HTERT RPE-1 (cell line): ENCODE data around the gene COL1A1.

ENCODE experiments used
- in situ Hi-C: fragments of 300-500 bp; cut with MboI; formaldehyde crosslinking; loops from 4 replicates; pipeline ENCODE4 v1.14.3; 2020; ENCODE audit warnings: low sequenced_read_pairs

Gene COL1A1

DNA sequence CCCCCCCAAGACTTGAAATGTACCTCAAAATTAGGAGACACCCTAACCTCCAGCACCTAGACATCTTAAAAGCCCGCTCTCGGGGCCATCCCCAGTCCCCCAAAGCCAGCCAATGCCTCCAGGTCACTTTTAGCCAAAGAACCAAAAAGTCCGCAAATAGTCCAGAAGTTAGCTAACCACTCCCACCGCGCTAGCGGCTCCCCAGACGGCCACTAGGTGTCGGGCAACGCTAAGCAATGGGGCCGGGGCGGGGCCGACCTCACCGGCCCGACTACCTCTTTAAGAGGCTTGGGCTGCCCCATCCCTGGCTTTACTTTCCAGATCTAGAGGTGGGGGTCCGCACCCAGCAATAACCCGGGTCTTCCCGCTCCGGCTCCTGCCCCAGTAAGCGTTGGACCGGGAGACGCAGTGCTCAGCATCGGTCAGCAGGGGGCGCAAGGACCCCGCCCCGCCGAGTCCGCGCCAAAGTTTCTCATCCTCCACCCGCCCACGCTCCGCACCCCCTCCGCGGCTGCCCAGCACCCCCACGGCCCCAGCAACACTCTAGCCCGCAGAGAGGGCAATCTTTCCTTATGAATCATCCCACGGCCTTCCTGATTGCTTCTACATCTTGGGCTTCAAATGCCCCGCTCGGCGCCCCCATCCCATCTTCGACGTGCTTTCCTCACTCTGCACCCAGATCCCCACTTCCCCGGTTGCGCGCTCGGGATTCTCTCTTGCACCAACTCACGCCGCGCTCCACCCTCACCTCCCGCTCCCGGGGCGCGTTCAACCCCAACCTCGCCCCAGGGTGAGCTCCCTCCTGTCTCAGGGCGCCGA, 765 bp downstream of the COL1A1 start:
- in situ Hi-C loops = no loop called here

DNA sequence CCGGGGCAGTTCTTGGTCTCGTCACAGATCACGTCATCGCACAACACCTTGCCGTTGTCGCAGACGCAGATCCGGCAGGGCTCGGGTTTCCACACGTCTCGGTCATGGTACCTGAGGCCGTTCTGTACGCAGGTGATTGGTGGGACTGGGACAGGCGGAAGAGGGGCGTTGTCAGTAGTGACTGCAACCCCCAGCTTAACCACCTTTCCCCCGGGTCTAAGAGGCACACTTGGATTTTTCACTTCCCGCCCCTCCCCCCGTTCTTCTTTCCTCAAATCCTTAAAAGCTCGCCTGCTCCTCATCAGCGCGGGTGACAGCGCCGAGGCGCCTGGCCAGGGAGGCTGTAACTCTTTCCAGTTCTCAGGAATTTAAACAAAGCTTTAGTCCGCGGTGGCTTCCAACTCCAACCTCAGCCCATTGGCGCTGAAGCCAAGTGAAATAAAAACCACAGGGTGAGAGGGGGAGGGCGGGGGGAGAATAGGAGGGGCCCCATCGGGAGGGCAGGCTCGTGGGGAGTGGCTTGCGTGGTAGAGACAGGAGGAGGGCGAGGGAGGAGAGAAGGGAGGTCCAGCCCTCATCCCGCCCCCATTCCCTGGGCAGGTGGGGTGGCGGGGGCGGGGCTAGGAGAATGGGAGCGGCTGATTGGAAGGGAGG, 1.5 kb downstream of the COL1A1 start:
- in situ Hi-C loops = no loop called here

DNA sequence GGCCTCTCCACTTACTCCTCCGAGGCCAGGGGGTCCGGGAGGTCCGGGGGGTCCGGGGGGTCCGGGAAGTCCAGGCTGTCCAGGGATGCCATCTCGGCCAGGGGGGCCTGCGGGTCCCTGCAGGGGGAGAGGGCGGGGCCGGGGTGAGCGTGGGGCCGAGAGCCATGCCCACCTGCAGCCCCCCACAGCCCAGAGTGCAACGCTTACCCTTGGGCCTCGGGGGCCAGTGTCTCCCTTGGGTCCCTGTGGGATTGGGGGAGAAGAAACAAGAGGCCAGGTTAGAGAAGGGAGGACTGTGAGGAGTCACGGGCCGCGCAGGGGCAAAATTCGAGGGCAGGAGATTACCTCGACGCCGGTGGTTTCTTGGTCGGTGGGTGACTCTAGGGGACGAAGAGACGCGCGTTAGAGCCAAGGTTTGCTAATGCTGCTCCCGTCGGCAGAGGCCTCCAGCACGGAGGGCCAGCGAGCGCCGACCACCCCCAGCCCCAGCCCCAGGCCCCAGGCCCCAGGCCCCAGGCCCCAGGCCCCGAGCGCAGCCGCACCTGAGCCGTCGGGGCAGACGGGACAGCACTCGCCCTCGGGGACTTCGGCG, 2.1 kb downstream of the COL1A1 start:
- in situ Hi-C loops = no loop called here

DNA sequence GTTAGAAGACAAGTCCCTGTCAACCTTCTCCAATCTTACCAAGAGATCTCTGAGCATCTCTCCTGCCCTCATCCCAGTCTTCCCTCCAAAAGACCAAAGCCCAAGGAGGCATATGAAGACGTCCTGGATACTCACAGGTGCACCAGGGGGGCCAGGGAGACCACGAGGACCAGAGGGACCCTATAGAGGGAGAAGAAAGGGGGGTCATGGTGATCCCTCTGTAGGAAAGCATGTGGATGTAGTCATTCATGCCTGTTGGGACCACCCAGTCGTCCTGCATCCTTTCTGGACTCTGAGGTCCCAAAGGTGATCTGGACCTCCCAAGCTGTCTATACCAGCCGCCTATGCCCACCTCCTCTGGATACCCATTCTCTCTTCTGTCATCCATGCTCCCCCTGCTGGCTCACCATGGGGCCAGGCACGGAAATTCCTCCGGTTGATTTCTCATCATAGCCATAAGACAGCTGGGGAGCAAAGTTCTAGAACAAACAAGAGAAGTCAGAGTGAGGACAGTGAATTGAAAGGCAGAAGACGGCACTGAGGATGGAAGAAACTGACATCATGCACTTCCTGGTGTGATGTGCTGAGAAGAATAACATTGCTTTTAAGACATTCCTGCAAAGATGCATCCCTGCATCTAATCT, 3.3 kb downstream of the COL1A1 start:
- in situ Hi-C loops = no loop called here

DNA sequence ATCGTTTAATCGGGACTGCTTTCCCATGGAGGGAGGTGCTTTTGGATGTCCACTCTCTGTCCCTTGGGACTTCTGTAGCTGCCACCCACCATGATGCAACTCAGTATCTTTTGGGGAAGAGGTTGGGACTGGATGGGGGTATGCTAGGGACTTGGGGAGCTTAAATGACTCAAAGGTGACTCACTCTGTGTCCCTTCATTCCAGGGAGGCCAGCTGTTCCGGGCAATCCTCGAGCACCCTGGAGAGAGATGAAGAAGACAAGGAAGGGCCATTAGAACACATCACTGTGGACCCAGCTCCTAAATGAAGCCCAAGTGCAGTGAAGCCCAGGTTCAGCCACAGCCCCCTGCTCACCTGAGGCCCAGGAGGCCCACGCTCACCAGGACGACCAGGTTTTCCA, 4.6 kb downstream of the COL1A1 start:
- in situ Hi-C loops = no loop called here

DNA sequence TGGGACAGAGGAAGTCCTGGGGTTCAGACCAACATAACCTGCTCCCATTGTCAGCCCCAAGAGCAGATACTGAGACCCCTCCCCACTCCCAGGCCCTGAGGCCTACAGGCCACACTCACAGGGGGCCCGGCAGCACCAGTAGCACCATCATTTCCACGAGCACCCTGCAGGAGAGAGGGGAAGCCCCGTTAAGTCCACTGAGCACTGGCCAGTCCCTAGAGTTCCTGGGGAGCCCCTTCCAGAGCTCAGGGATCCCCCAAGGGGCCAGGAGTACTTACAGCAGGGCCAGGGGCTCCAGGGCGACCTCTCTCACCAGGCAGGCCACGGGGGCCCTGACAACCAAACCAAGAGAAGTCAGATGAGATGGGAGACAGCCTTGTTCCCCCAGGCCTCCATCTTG, 5.4 kb downstream of the COL1A1 start:
- in situ Hi-C loops = no loop called here

DNA sequence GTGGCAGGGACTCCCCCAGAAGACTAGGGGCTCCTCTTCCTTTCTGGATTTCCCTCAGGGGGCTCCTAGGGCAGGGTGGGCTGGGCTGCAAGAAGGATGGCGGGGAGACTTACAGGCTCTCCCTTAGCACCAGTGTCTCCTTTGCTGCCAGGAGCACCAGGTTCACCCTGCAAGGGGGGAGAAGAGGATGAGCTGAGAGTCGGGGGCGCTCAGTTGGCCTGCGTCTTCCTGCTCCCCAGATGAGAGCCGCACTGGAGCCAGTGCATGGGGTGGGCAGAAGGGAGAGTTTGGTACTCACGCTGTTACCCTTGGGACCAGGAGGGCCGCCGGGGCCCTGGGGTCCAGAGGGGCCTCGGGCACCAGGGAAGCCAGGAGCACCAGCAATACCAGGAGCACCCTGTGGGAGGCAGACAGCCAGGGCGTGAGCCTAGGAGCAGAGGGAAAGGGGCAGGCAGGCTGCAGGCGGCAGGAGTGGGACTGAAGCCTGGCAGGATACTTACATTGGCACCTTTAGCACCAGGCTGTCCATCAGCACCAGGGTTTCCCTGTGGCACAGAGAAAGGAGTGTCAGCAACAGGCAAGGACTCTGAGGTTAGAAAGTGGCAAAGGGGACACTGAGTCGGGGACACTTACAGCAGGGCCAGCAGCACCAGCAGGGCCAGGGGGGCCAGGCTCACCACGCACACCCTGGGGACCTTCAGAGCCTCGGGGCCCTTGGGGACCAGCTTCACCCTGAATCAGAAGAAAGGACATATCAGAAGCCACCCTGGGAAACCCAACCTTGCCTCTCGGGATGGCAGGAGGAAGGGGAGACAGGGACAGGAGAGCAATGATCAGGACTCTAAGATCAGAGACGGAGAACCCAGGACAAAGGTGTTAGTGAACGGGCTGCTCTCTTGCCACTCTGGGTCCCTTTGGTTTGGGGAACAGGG, 6.2 kb downstream of the COL1A1 start:
- in situ Hi-C loops = no loop called here

DNA sequence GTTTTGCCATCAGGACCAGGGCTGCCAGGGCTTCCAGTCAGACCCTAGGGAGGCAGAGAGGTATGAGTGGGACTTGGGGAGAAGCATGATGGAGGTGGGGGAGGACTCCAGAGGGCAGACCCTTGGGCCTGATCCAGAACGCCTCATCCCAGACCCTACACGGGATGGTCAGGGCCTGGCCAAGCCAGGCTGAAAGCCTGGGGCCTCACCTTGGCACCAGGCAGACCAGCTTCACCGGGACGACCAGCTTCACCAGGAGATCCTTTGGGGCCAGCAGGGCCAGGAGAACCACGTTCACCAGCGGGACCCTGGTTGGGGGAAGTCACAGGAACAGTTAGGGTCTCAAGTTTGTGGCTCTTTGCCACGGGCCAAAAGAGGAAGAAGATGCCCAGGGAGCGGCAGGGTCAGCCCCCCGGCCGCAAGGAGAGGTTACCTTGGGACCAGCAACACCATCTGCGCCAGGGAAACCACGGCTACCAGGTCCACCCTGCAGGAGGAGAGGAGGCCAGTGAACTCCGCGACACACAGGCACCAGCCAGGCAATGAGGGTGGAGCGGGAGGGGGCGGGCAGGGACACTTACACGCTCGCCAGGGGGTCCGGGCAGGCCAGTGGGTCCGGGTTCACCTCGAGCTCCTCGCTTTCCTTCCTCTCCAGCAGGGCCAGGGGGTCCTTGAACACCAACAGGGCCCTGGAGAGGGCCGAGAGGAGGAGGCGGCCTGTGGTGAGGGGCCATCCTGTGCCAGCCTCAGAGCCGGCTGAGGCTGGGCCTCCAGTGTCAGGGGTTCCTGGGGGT, 7.1 kb downstream of the COL1A1 start:
- in situ Hi-C loops = no loop called here

DNA sequence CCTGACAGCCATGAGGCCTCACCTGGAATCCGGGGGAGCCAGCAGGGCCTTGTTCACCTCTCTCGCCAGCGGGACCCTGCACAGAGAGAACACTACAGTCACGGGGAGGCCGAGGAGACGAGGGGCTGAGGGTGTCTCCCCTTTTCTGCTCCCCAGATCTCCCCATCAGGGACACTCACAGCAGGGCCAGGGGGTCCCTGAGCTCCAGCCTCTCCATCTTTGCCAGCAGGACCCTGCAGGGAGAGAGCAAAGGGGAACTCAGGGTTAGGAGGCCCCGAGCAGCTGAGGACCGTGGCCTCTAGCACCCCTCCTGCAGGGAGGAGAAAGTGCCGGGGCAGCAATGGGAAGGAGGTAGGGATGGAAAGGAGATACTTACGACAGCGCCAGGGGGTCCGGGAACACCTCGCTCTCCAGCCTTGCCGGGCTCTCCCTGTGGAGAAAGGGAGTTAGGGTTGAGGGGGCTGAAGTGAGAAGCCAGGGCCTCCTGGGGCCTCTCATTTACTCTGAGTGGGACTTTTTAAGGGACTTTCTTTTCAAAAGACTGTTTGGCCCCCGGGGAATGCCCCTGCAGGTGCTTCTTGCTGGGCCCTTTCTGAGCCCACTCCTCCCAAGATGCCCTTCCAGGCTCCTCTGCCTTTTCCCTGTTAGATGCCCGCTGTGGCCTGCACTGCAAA, 8.7 kb downstream of the COL1A1 start:
- in situ Hi-C loops = no loop called here

DNA sequence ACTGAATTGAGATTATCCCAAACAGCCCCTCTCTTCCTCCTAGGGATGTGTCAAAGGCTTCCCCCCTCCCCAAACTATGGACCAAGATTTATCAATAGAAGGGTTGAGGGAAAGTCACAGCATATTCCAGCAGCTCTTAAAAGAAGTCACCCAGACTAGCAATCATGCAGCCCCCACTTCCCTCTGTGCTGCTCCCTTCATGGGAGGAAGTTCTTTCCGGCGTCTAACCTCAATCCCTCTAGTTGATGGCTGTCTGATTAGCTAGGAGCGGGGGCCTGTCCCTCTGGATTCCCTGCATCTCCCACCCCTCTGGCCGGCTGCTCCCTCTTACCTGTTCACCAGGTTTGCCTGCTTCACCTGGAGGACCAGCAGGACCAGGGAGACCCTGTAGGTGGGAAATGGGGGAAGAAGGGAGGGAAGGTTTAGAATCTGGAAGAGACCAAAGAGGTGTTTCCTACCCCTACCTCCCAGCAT, 9.2 kb downstream of the COL1A1 start:
- in situ Hi-C loops = no loop called here

DNA sequence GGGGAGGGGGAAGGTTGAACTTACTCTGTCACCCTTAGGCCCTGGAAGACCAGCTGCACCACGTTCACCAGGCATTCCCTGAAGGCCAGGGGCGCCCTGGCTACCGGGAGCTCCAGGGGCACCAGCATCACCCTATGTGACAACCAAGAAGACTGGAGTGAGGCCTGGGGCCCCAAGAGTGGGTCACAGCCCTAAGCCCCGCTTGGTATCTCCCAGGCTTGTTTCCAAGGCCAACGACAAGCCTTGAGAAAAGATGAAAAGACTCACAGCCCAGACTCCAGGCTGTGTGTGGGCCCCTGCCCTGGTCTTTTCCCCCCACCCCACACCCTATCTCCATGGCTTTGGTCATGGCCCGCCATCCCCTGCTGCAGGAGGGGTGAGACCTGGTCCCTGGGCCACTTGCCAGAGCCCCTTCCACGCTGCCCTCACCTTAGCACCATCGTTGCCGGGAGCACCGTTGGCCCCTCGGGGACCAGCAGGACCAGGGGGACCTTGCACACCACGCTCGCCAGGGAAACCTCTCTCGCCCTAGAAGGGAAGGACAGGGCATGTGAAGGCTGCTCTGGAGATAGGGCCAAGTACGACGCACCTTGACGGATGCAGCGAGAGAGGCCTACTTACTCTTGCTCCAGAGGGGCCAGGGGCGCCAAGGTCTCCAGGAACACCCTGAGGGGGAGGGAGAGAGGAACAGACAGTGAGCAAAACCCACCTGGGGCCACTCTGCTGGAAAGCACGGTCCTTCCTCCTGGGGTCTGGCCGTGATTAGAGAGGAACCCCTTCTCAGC, 9.9 kb downstream of the COL1A1 start:
- in situ Hi-C loops = no loop called here

DNA sequence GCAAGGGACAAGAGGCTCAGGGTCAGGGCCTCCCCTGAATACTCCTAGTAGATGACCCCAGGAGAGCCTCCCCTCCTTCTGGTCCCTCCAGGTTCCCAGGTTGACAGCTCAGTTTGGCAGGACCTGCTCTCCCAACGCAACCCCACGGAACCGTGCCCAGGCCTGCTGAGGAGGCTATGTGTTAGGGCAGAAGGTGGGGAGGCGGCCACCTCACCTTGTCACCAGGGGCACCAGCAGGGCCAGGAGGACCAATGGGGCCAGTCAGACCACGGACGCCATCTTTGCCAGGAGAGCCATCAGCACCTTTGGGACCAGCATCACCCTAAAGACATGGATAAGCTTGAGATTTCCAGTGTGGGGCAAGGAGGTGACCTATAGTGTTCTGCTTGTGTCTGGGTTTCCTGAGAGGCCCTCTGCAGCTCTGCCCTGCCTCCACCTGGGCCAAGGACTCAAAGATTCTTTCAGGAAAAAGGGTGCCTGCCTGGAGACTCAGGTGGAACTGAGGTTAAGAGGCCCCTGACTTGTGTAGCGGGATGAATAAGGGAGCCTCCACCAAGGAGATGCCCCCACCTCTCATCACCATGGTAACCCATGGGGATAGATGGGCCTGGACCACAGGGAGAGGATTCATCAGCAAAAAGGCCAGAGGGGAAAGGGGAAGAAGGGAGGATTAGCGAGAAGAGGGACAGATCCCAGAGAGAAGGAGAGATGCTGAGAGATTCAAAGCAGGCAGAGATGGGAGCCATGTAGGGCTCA, 10.7 kb downstream of the COL1A1 start:
- in situ Hi-C loops = no loop called here

DNA sequence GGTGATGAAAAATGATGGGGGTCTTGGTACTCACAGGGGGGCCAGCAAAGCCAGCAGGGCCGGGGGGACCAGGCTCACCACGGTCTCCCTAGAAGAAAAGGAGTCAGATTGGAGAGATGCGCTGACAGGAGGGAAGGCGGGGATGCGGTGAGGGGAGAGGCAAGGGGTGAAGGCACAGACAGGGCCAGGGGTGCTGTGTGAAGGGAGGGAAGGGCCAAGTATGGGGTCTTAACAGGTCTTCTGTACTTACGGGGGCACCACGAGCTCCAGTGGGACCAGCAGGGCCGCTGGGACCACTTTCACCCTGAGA, 11.2 kb downstream of the COL1A1 start:
- in situ Hi-C loops = no loop called here

DNA sequence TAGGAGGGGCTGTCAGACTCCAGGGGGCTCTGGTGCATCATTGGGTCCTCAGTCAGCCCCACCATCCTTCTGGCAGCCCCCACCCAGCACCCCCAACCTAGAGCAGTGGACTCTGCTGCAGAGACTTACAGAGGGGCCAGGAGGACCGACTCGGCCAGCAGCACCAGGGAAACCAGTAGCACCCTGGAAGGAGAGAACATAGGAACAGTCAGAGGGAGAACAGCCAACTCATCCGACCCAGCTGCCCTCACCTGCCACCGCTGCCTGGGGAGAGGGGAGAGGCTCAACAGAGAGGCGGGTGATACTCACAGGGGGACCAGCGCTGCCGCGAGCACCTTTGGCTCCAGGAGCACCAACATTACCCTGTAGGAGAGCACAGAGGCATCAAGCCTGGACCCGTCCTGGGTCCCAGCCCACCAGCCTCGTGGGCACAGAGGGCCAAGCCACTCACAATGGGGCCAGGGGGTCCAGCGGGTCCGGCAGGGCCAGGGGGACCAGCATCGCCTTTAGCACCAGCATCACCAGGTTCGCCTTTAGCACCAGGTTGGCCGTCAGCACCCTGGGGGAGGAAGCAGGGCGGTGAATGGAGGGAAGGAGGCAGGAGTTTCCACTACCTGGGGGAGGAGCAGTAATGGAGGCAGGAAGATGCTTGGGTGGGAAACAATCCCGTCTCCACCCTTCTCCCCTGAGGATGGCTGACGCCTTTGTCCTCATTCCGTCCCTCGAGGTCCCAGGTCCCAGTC, 11.7 kb downstream of the COL1A1 start:
- in situ Hi-C loops = no loop called here

DNA sequence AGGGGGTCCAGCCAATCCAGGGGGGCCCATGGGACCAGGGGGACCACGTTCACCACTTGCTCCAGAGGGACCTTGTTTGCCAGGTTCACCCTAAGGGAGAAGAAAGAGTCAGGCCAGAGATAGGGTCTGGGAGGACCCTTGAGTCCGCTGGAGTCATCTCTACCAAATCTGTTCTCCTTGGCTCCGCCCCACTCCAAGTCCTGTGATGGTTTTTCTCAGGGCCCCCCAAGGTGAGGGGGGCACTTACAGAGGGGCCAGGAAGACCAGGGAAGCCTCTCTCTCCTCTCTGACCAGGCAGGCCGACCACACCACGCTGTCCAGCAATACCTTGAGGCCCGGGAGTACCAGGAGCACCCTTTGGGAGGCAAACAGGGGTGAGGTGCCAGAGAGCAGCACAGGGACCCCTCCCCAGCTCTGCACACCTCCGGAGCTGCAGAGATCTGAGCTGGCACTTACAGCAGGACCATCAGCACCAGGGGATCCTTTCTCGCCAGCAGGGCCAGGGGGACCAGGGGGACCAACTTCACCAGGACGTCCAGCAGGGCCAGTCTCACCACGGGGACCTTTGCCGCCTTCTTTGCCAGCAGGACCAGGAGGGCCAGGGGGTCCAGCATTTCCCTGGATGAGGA, 12.4 kb downstream of the COL1A1 start:
- in situ Hi-C loops = no loop called here

DNA sequence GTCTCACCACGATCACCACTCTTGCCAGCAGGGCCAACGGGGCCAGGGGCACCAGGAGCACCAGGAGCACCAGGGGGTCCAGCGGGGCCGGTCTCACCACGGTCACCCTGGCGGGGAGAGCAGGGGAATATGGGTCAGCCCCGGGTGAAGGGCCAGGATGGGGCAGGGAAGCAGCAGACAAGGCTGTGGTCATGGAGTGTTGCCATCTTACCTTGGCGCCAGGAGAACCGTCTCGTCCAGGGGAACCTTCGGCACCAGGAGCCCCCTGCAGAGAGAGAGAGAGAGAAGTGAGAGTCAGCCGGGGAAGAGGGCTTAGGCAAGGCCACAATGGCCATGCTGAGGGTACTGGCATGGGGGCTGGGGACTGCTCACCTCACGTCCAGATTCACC, 12.9 kb downstream of the COL1A1 start:
- in situ Hi-C loops = no loop called here
